Sigmoid colon (tissue), 7 donors: Measurements from ENCODE around the gene DAPL1. TPM values are rescaled to one million over a fixed set of nuclear protein-coding genes. Genes with fewer than 3 reads are reported as not detected.
"Not testable (repeated sequence)": the region's sequence is repeated elsewhere in the genome, so short reads cannot be mapped to it uniquely, and the experiment has no call there.

Experiments used
- DNase-seq: peaks from one replicate; pipeline ENCODE4 v3.0.0-alpha.2; 2019
- H3K27ac ChIP-seq, 4 donors: fragments of 200-600 bp; sonication (generic); one replicate each; pipeline ENCODE4 v1.5.1; 2016 to 2019; ENCODE audit warnings: mild to moderate bottlenecking in 1 of 4
- H3K27me3 ChIP-seq, 3 donors: fragments of 200-600 bp; sonication (generic); one replicate each; pipeline ENCODE4 v1.5.1; 2019; ENCODE audit warnings: mild to moderate bottlenecking in 1 of 3
- H3K36me3 ChIP-seq, 4 donors: fragments of 200-600 bp; sonication (generic); one replicate each; pipeline ENCODE4 v1.5.1; 2016 to 2019
- H3K4me1 ChIP-seq, 4 donors: fragments of 200-600 bp; sonication (generic); one replicate each; pipeline ENCODE4 v1.5.1; 2017 to 2019
- H3K4me3 ChIP-seq, 4 donors: fragments of 200-600 bp; sonication (generic); one replicate each; pipeline ENCODE4 v1.5.1; 2017 to 2019; ENCODE audit warnings: mild to moderate bottlenecking in 2 of 4, moderate library complexity in 1 of 4
- H3K9me3 ChIP-seq, 4 donors: fragments of 200-600 bp in 3 of 4; sonication (generic) in 3 of 4; one replicate each; pipeline versions ENCODE4 v1.5.1 to v1.6.1; 2013 to 2019
- EP300 ChIP-seq, 4 donors: sonication (generic); formaldehyde crosslinking; IDR thresholded peaks; one replicate each; pipeline ENCODE4 v1.6.1; 2017; ENCODE audit warnings: antibody characterized with exemption in 4 of 4
- POLR2A ChIP-seq, 2 donors: fragments of 450-650 bp; IDR thresholded peaks; one replicate each; pipeline ENCODE4 v1.6.1; 2016; ENCODE audit warnings: antibody characterized with exemption in 2 of 2, mild to moderate bottlenecking in 2 of 2, moderate library complexity in 2 of 2
- POLR2AphosphoS5 ChIP-seq, 4 donors: sonication (generic); formaldehyde crosslinking; IDR thresholded peaks; one replicate each; pipeline ENCODE4 v1.6.1; 2017; ENCODE audit warnings: antibody characterized with exemption in 4 of 4
- WGBS, 2 donors: extraction: QIAGEN DNeasy Blood & Tissue Kit; methylation state at CpG; one replicate each; pipeline ENCODE4 v1.1.7; 2013; 5-methylcytosine and 5-hydroxymethylcytosine counted together
- intact Hi-C: fragments of 100-400 bp; cut with DNase I; formaldehyde crosslinking; loops from one replicate; pipeline ENCODE4 v1.15.1; 2023
- polyA plus RNA-seq, 3 donors: library from polyadenylated mRNA; stranded (reverse); fragments of 200-250 nt; gene quantifications; one replicate each; pipeline ENCODE4 v1.2.3, GENCODE V29; 2013
- total RNA-seq, 4 donors: library from RNA; depleted of rRNA; stranded (reverse); fragments of >200 nt; gene quantifications; one replicate each; pipeline ENCODE4 v1.1.0, GENCODE V29; 2016
- TF ChIP-seq, protein P1 (sequence below), 4 experiments: fragments of 450-650 bp in 3 of 4; fragments of 200-600 bp in 1 of 4; IDR thresholded peaks; one replicate each; pipeline ENCODE4 v1.5.1; 2016 to 2019; ENCODE audit warnings: antibody characterized with exemption in 4 of 4, mild to moderate bottlenecking in 3 of 4, moderate library complexity in 2 of 4
- donor health status: healthy with polysubstance abuse.
- donor health status: Bipolar disorder and iron deficiency.
- donor health status: healthy.

The DAPL1 gene
- total and polyA plus RNA-seq, 7 donors: 1.2 to 6.0 (median 4.1) TPM; not detected in 2

DNA sequence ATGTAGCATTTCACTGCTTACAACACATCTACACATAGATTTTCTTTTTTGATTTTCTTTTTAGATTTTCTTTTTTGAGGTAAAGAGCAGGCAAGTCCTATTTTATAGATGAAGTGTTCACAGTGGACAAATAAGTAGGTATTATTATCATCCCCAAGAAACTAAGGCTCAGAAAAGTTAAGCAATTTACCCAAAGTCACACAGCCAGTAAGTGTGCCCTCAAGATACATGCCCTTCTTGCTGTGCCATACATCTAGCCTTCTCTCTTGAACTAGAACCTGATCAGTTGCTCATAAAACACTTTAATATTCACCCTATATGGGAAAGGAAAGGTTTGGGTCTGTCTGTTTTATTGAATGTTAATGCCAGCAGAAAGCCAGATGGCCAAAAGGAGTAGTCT lies 50.3 kb downstream of the DAPL1 start:
- Histone ChIP-seq H3K27ac (no peak overlapping the region), H3K27me3 (no peaks in the 10 kb centered on the region), H3K4me1 (peaks cover 0 to 19% (median 8%) of the 10 kb centered on the region in 4 donors), H3K9me3 (no peaks in the 10 kb centered on the region), H3K4me3 (no peak overlapping the region), H3K36me3 (no peaks in the 10 kb centered on the region)
- intact Hi-C loops: no loop called here
- TF ChIP-seq POLR2AphosphoS5 (IDR thresholded peaks at IDR 0.05): no peak
- no peak for TF ChIP-seq POLR2A (IDR thresholded peaks at IDR 0.05)
- TF ChIP-seq EP300 (IDR thresholded peaks at IDR 0.05): no peak
- TF ChIP-seq, protein P1, sequence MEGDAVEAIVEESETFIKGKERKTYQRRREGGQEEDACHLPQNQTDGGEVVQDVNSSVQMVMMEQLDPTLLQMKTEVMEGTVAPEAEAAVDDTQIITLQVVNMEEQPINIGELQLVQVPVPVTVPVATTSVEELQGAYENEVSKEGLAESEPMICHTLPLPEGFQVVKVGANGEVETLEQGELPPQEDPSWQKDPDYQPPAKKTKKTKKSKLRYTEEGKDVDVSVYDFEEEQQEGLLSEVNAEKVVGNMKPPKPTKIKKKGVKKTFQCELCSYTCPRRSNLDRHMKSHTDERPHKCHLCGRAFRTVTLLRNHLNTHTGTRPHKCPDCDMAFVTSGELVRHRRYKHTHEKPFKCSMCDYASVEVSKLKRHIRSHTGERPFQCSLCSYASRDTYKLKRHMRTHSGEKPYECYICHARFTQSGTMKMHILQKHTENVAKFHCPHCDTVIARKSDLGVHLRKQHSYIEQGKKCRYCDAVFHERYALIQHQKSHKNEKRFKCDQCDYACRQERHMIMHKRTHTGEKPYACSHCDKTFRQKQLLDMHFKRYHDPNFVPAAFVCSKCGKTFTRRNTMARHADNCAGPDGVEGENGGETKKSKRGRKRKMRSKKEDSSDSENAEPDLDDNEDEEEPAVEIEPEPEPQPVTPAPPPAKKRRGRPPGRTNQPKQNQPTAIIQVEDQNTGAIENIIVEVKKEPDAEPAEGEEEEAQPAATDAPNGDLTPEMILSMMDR (IDR thresholded peaks at IDR 0.05): no peak
- DNase-seq: no peak

- DNase-seq: no peak
- H3K9me3 ChIP-seq: no peaks in the 10 kb centered on the region
- no peaks in the 10 kb centered on the region for H3K36me3 ChIP-seq
- H3K27ac ChIP-seq: no peak overlapping the region
- WGBS, 2 donors: 23 to 38% methylated on average over 3 of the region's 3 CpGs
- intact Hi-C loops: no loop called here
- no peak overlapping the region for H3K4me3 ChIP-seq
- no peak for TF ChIP-seq EP300 (IDR thresholded peaks at IDR 0.05)
- TF ChIP-seq, protein P1 (IDR thresholded peaks at IDR 0.05): no peak
- no peak for TF ChIP-seq POLR2A (IDR thresholded peaks at IDR 0.05)
- TF ChIP-seq POLR2AphosphoS5 (IDR thresholded peaks at IDR 0.05): no peak
- H3K4me1 ChIP-seq: peaks cover 0 to 19% (median 8%) of the 10 kb centered on the region in 4 donors
- no peaks in the 10 kb centered on the region for H3K27me3 ChIP-seq
These were observed 50.7 kb downstream of the DAPL1 start for GRCh38 chr2:158845859-158846258.

GRCh38 chr2:158847526-158847925 lies 52.4 kb downstream of the DAPL1 start:
- intact Hi-C loops, H3K27me3 ChIP-seq, DNase-seq, H3K4me1 ChIP-seq, H3K9me3 ChIP-seq, H3K36me3 ChIP-seq, H3K4me3 ChIP-seq, H3K27ac ChIP-seq: not testable (repeated sequence)
- 24 to 69% methylated on average over 2 of the region's 2 CpGs for WGBS, 2 donors

DNA sequence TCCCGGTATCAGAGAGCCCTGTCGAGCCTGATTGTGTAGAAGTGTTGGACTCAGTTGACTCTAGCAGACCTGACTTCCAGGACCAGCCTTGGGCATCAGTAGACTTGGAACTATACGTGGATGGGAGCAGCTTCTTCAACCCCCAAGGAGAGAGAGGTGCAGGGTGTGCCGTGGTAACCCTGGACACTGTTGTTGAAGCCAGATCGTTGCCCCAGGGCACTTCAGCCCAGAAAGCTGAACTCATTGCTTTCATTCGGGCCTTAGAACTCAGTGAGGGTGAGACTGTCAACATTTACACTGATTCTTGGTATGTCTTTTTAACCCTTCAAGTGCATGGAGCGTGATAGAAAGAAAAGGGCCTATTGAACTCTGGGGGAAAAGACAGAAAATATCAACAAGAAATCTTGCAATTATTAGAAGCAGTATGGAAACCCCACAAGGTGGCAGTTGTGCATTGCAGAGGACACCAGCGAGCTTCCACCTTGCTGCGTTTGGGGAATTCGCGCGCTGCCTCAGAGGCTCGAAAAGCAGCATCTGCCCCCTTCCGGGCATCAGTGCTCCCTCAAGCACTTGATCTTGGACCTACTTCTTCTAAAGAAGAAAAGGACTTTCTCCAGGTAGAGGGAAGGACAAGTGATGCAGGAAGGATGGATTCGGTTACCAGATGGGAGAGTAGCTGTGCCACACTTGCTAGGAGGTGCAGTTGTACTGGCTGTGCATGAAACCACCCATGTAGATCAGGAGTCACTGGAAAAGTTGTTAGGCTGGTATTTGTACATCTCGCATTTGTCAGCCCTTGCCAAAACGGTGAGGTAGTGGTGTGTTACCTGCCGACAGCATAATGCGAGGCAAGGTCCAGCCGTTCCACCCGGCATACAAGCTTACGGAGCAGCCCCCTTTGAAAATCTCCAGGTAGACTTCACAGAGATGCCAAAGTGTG lies 53.2 kb downstream of the DAPL1 start:
- H3K9me3 ChIP-seq, intact Hi-C loops, H3K27me3 ChIP-seq, DNase-seq, H3K4me3 ChIP-seq, H3K27ac ChIP-seq, H3K36me3 ChIP-seq, H3K4me1 ChIP-seq: not testable (repeated sequence)
- 76 to 82% methylated on average over 20 to 21 of the region's 22 CpGs for WGBS, 2 donors

DNA sequence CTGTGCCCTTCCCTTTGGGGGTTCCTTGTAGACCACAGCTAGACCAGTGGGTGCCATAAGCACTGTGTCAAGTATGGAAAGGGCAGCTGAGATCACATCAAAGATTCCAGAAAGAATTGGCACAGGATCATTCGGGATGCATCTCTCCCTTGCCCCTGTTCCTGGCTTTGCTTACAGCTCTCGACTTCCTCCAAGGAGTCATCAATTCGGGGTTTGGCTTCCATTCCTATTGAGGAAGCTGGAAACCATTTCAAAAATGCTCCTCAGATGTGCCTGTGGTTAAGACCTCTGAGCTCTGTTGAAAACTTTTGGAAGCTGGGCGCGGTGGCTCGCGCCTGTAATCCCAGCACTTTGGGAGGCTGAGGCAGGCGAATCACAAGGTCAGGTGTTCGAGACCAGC lies 65.1 kb downstream of the DAPL1 start:
- H3K36me3 ChIP-seq, H3K27me3 ChIP-seq, H3K27ac ChIP-seq, H3K9me3 ChIP-seq, H3K4me3 ChIP-seq, intact Hi-C loops, H3K4me1 ChIP-seq, DNase-seq: not testable (repeated sequence)
- 90% methylated on average over 9 of the region's 9 CpGs for WGBS, 2 donors

DNA sequence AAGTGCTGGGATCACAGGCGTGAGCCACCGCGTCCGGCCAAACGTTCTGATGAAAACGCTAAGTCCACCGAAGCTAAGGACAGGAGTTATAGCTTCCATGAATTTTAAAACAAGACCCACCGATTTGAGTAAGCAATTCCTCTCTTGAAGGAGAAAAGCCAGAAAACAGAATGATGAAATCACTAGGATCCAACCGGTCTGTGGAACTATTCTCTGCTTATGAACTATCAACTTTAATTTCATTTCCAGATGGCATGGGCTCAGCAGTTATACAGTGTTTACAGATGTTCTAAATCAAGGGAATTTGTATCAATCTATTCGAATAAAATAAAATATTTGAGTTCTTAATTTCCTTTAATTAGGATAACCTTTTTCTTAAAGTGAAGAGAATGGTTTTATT lies 66.5 kb downstream of the DAPL1 start:
- intact Hi-C loops, H3K4me3 ChIP-seq, H3K36me3 ChIP-seq, H3K4me1 ChIP-seq, H3K9me3 ChIP-seq, H3K27me3 ChIP-seq, DNase-seq, H3K27ac ChIP-seq: not testable (repeated sequence)
- 92% methylated on average over 10 of the region's 10 CpGs for WGBS, 2 donors

DNA sequence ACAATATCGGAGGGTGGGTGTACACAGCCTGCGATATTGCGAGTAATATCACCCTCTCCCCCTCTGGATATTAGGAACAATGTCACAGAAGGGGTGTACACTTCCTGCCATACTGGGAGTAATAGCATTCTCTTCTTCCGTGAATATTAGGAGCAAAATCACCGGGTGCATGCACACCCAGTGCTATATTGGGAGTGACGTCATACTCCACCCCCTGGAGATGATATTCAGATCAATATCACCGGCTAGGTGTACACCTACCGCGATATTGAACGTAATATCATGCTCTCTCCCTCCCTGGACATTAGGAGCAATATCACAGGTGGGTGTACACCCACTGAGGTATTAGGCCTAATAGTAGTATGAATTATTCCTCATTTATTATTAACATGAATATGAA lies 70.4 kb downstream of the DAPL1 start:
- intact Hi-C loops, DNase-seq, H3K4me3 ChIP-seq: not testable (repeated sequence)

More for the DNA sequence above, 70.4 kb downstream of the DAPL1 start:
- not testable (repeated sequence) for H3K27me3 ChIP-seq, H3K27ac ChIP-seq, H3K9me3 ChIP-seq, H3K36me3 ChIP-seq, H3K4me1 ChIP-seq
- 91 to 96% methylated on average over 10 of the region's 10 CpGs for WGBS, 2 donors

Other genes with a start within 250 kb of the DAPL1 start
- gene TANC1, start 173.3 kb downstream of the DAPL1 start, total RNA-seq: 10 to 100 TPM; 47.0 to 74.5 (median 56.9) TPM
- gene TANC1, start 173.3 kb downstream of the DAPL1 start, polyA plus RNA-seq: 10 to 100 TPM in 1 of 3 donors, 1 to 10 TPM in 2; 3.6 to 13.4 (median 5.3) TPM